ENCODE results near the gene LENG9. TPM values are rescaled to one million over a fixed set of nuclear protein-coding genes. Genes with fewer than 3 reads are reported as not detected.

Gene LENG9
- total and polyA plus RNA-seq, 2 of the 13 experiments (the other 11 are each of a cell fraction or from before 2014, with no cell fraction given): 0.75 to 2.9 TPM

GRCh38 chr19:54420068-54420382 is 43.6 kb downstream of the LENG9 start (continued):
- TF ChIP-seq ZNF350 (CRISPR knock-in tag; IDR thresholded peaks at IDR 0.05; ENCODE audit: borderline replicate concordance, low read depth) (0 out of 2 replicates have a peak, but pooled peaks have one; percentile 19), MLX (CRISPR knock-in tag; IDR thresholded peaks at IDR 0.05) (no peak), SNAPC5 (CRISPR knock-in tag; IDR thresholded peaks at IDR 0.05; ENCODE audit: borderline replicate concordance) (no peak), POLR2A (IDR thresholded peaks at IDR 0.05; ENCODE audit: insufficient read depth in 1 of 2, low read depth in 2 of 2, low read length in 2 of 2) (0 out of 4 replicates have a peak, but pooled peaks of 1 of the 2 experiments have one; percentile 6), MEIS1 (CRISPR knock-in tag; IDR thresholded peaks at IDR 0.05; ENCODE audit: borderline replicate concordance) (no peak), ZNF136 (CRISPR knock-in tag; IDR thresholded peaks at IDR 0.05; ENCODE audit: low read depth) (no peak), SNRNP70 (IDR thresholded peaks at IDR 0.05; ENCODE audit: low read depth, low read length) (no peak), ZNF430 (CRISPR knock-in tag; IDR thresholded peaks at IDR 0.05) (no peak), NKX3-1 (CRISPR knock-in tag; IDR thresholded peaks at IDR 0.05) (no peak), ZNF143 (CRISPR knock-in tag; IDR thresholded peaks at IDR 0.05) (0 out of 2 replicates have a peak, but pooled peaks have one; percentile 21), ZSCAN29 (CRISPR knock-in tag; conservative IDR thresholded peaks at IDR 0.05) (no peak), PHB2 (IDR thresholded peaks at IDR 0.05; ENCODE audit: partially characterized antibody) (no peak), ZNF781 (CRISPR knock-in tag; IDR thresholded peaks at IDR 0.05; ENCODE audit: borderline replicate concordance, not compliant biosample characterization) (no peak), ZFY (CRISPR knock-in tag; IDR thresholded peaks at IDR 0.05) (peak; percentile 38; the same call in 1 of the 2 replicates), PPARG (CRISPR knock-in tag; conservative IDR thresholded peaks at IDR 0.05) (no peak), ZBTB21 (CRISPR knock-in tag; IDR thresholded peaks at IDR 0.05) (no peak), ZNF740 (CRISPR knock-in tag; IDR thresholded peaks at IDR 0.05) (no peak; the same call in 1 of the 2 replicates), MXI1 (IDR thresholded peaks at IDR 0.05; ENCODE audit: borderline replicate concordance, low read depth, low read length) (0 out of 3 replicates have a peak, but pooled peaks have one; percentile 17), POLR2G (IDR thresholded peaks at IDR 0.05; ENCODE audit: low read depth, low read length) (peak; percentile 64; the same call in 1 of the 2 replicates), HOXD1 (CRISPR knock-in tag; IDR thresholded peaks at IDR 0.05) (no peak), ATF7 (IDR thresholded peaks at IDR 0.05) (no peak), ATF7 (CRISPR knock-in tag; IDR thresholded peaks at IDR 0.05) (no peak), FOXO1 (CRISPR knock-in tag; IDR thresholded peaks at IDR 0.05) (no peak), TAF1 (CRISPR knock-in tag; IDR thresholded peaks at IDR 0.05) (0 out of 2 replicates have a peak, but pooled peaks have one; percentile 17), PBX3 (CRISPR knock-in tag; IDR thresholded peaks at IDR 0.05; ENCODE audit: borderline replicate concordance) (no peak), IRF1 (CRISPR knock-in tag; IDR thresholded peaks at IDR 0.05; ENCODE audit: low read depth) (no peak)
- TF ChIP-seq, protein P1, sequence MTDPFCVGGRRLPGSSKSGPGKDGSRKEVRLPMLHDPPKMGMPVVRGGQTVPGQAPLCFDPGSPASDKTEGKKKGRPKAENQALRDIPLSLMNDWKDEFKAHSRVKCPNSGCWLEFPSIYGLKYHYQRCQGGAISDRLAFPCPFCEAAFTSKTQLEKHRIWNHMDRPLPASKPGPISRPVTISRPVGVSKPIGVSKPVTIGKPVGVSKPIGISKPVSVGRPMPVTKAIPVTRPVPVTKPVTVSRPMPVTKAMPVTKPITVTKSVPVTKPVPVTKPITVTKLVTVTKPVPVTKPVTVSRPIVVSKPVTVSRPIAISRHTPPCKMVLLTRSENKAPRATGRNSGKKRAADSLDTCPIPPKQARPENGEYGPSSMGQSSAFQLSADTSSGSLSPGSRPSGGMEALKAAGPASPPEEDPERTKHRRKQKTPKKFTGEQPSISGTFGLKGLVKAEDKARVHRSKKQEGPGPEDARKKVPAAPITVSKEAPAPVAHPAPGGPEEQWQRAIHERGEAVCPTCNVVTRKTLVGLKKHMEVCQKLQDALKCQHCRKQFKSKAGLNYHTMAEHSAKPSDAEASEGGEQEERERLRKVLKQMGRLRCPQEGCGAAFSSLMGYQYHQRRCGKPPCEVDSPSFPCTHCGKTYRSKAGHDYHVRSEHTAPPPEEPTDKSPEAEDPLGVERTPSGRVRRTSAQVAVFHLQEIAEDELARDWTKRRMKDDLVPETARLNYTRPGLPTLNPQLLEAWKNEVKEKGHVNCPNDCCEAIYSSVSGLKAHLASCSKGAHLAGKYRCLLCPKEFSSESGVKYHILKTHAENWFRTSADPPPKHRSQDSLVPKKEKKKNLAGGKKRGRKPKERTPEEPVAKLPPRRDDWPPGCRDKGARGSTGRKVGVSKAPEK (CRISPR knock-in tag; IDR thresholded peaks at IDR 0.05; ENCODE audit: borderline replicate concordance): no peak

Measured in HepG2 (cell line).